PFSK-1 (cell line): ENCODE data around the gene IGFN1.

Source experiments
- FOXP2 ChIP-seq: optimal IDR thresholded peaks from 2 replicates; pipeline ENCODE3; 2011; ENCODE audit warnings: borderline replicate concordance, control low read depth, inconsistent platforms; ENCODE audit not compliant: insufficient read depth; ENCODE audit errors: extremely low read length, extremely low read depth
- POLR2AphosphoS5 ChIP-seq: IDR thresholded peaks from 2 replicates; pipeline ENCODE4 v1.6.1; 2012; ENCODE audit warnings: low read depth, mild to moderate bottlenecking, control low read depth, low read length, moderate library complexity
- SIN3A ChIP-seq: IDR thresholded peaks from 2 replicates; pipeline ENCODE4 v1.6.1; 2012; ENCODE audit warnings: mild to moderate bottlenecking, low read length, moderate library complexity, borderline replicate concordance; ENCODE audit not compliant: insufficient read depth
- TAF1 ChIP-seq: IDR thresholded peaks from 2 replicates; pipeline ENCODE4 v1.6.1; 2012; ENCODE audit warnings: low read length, control low read depth, borderline replicate concordance; ENCODE audit not compliant: insufficient read depth
- TF ChIP-seq, protein P1 (sequence below), 2 experiments: IDR thresholded peaks; 2 replicates each; pipeline versions ENCODE4 v1.6.1 to v1.8.0; 2011 to 2012; ENCODE audit warnings: low read depth in 2 of 2, low read length in 2 of 2, control low read depth in 1 of 2, inconsistent platforms in 1 of 2, mild to moderate bottlenecking in 1 of 2, moderate library complexity in 1 of 2; ENCODE audit not compliant: insufficient read depth in 1 of 2

The IGFN1 gene

DNA sequence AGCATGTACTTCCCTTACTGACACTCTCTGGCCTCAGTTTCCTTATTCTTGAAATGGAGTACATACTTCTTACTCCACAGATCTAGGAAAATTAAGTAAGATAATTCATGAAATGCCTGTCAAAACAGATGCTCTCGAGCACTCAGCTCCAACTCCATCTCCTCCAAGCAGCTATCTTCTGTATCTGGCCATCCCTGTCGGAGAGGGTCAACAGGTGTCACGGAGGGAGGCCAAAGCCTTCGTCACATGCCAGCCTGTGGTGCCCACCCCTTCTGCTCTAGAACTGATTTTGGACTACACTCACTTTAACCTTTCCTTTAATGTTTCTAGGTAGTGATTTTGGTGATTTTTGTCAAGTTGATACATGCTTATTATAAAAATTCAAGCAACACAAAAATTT is 73.9 kb downstream of the IGFN1 start:
- TF ChIP-seq, protein P1, sequence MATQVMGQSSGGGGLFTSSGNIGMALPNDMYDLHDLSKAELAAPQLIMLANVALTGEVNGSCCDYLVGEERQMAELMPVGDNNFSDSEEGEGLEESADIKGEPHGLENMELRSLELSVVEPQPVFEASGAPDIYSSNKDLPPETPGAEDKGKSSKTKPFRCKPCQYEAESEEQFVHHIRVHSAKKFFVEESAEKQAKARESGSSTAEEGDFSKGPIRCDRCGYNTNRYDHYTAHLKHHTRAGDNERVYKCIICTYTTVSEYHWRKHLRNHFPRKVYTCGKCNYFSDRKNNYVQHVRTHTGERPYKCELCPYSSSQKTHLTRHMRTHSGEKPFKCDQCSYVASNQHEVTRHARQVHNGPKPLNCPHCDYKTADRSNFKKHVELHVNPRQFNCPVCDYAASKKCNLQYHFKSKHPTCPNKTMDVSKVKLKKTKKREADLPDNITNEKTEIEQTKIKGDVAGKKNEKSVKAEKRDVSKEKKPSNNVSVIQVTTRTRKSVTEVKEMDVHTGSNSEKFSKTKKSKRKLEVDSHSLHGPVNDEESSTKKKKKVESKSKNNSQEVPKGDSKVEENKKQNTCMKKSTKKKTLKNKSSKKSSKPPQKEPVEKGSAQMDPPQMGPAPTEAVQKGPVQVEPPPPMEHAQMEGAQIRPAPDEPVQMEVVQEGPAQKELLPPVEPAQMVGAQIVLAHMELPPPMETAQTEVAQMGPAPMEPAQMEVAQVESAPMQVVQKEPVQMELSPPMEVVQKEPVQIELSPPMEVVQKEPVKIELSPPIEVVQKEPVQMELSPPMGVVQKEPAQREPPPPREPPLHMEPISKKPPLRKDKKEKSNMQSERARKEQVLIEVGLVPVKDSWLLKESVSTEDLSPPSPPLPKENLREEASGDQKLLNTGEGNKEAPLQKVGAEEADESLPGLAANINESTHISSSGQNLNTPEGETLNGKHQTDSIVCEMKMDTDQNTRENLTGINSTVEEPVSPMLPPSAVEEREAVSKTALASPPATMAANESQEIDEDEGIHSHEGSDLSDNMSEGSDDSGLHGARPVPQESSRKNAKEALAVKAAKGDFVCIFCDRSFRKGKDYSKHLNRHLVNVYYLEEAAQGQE (IDR thresholded peaks at IDR 0.05; ENCODE audit: insufficient read depth in 1 of 2, low read depth in 2 of 2, low read length in 2 of 2), result no peak
- TF ChIP-seq FOXP2 (no peak), TAF1 (no peak), POLR2AphosphoS5 (no peak), SIN3A (no peak)

DNA sequence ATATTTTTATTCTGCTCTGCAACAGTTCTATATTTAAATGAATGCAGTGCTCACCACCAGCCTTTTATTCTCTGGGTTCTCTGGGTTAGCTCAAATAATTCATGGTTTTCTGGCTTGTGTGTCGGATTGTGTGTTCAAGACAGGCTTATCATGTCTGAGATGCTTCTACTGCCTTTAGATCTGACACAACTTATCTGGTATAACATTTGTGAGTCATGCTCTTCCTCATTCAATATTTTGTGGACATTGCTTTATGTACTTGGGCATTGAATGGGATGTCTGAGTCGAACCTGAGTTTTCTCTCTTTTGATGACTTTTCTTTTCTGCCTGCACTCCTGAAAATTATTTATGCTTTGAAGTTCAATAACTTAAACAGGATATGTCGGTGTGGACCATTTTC is 75.1 kb downstream of the IGFN1 start:
- TF ChIP-seq SIN3A (no peak), POLR2AphosphoS5 (no peak), TAF1 (no peak), FOXP2 (no peak)
- TF ChIP-seq, protein P1 (IDR thresholded peaks at IDR 0.05; ENCODE audit: insufficient read depth in 1 of 2, low read depth in 2 of 2, low read length in 2 of 2), result no peak

DNA sequence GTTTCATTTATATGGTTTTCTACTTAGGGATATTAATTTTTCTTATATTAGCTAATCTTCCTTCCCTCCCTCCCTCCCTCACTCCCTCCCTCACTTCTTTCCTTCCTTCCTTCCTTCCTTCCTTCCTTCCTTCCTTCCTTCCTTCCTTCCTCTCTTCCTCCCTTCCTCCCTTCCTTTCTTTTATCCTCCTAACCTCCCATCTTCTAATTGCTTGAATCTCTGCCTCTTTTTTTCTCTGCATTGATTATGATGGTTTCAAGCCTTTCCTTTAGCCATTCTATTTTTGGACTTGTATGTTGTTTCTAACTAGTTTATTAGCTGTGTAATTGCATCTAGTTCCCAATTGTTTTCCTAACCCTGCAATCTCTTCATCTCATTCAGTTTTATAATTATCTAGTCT is 75.7 kb downstream of the IGFN1 start:
- TF ChIP-seq, protein P1 (IDR thresholded peaks at IDR 0.05; ENCODE audit: insufficient read depth in 1 of 2, low read depth in 2 of 2, low read length in 2 of 2), result no peak
- TF ChIP-seq FOXP2 (no peak), TAF1 (no peak), POLR2AphosphoS5 (no peak), SIN3A (no peak)

DNA sequence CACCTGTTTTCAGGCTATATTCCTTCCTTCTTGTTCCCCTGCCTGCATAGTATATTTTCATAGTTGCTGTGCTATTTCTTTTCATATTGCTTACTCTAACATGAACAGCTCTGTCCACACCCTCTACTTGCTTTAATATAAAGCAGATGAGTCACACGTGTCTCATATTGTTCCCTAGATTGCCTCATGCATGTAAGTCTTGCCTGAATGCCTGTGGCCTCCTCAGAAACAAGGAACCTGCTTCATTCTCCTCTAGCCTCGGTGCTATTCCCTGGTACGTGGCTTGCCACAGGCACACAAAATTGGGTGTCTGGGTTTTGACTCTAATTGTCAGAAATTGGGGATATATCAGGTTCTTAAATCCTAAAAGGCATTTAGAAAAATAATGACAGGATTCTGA is 76.2 kb downstream of the IGFN1 start:
- no peak for TF ChIP-seq TAF1
- TF ChIP-seq, protein P1 (IDR thresholded peaks at IDR 0.05; ENCODE audit: insufficient read depth in 1 of 2, low read depth in 2 of 2, low read length in 2 of 2), result no peak
- no peak for TF ChIP-seq POLR2AphosphoS5
- TF ChIP-seq FOXP2, result no peak
- no peak for TF ChIP-seq SIN3A

DNA sequence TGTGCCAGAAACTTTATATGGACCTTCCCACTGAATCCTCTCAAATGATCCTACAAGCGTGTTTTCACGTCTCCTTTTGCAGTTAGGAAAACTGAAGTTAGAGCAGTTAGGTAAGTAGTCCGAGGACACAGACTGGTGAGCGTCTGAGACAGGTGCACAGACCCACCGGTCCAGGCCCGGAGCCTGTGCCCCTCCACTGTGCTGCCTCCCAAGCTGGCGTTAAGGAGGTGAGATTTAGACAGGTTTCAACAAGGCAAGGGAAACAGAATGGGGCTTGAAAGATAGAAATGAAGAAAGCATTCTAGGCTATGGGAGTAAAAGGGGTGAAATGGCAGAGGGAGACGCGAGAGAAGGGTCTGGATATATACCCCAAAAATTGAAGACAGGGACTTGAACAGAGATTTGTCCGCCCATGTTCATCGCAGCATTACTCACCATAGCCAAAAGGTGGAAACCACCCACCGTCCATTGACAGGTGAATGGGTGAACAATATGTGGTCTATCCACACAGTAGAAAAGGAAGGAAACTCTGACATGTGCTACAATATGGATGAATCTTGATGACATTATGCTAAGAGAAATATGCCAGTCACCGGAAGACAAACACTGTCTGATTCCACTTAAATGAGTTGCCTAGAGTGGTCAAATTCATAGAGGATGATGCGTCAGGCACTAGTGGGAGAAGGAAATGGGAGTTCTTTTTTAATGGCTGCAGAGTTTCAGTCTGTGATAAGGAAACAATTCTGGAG is 77.0 kb downstream of the IGFN1 start:
- no peak for TF ChIP-seq TAF1
- TF ChIP-seq, protein P1 (IDR thresholded peaks at IDR 0.05; ENCODE audit: insufficient read depth in 1 of 2, low read depth in 2 of 2, low read length in 2 of 2), result no peak
- TF ChIP-seq SIN3A, result no peak
- no peak for TF ChIP-seq FOXP2
- TF ChIP-seq POLR2AphosphoS5, result no peak
